ENCODE data around the gene CHN1. TPM values are rescaled to one million over a fixed set of nuclear protein-coding genes. Genes with fewer than 3 reads are reported as not detected.

The CHN1 gene
- total RNA-seq, 1 donor from 2014 or later: 61.0 TPM

DNA sequence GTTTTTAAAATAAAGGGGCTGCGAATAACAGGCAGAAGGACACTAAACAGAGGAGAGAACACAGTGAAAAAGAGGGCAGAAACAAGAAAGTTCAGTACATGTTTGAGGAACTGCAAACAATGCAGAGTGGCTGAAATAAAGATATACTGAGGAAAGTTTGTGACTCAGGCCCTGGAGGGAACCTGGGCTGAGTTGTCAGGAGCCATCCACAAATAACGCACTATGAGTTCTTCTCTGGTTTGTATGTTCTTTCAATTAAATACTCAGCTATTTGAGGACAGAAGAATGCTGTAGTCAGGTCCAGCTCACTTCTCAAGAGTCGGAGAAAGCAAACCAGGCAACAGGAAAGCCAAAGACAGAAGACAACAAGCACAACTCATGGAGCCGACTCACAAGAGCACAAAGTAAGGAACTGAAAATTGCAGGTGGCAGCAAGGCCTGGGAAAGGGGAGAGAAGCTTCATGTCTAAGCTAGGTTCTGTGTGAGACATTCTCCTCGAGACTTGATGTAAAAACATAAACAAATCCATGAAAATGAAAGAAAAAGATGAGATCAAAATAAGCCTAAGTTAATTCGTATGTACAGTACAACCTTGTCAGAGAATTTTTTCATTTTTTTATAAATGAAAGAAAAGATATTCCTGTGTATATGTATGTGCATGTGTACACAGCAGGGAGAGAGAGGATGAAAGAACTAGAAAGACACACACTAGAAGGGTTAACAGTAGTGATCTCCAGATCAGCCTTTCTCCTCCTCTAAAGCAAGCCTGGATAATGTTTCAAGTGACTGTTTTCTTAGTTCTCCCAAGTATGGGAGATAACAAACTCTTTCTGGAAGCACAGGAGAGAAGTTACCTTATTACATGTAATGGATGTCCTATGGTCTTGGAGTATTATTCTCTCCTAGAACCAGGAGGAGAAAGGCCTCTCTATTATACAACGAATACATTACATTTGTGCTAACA is 41.5 kb downstream of the CHN1 start:
- H3K27ac Mint-ChIP-seq (ENCODE audit: unreplicated experiment): no peak overlapping the region
- H3K4me3 Mint-ChIP-seq: no peak overlapping the region
- peaks cover 54% of the 10 kb centered on the region for H3K4me1 Mint-ChIP-seq
- H3K9me3 Mint-ChIP-seq: no peaks in the 10 kb centered on the region
- no peaks in the 10 kb centered on the region for H3K27me3 Mint-ChIP-seq (ENCODE audit: low read depth)
- TF ChIP-seq, protein P1, sequence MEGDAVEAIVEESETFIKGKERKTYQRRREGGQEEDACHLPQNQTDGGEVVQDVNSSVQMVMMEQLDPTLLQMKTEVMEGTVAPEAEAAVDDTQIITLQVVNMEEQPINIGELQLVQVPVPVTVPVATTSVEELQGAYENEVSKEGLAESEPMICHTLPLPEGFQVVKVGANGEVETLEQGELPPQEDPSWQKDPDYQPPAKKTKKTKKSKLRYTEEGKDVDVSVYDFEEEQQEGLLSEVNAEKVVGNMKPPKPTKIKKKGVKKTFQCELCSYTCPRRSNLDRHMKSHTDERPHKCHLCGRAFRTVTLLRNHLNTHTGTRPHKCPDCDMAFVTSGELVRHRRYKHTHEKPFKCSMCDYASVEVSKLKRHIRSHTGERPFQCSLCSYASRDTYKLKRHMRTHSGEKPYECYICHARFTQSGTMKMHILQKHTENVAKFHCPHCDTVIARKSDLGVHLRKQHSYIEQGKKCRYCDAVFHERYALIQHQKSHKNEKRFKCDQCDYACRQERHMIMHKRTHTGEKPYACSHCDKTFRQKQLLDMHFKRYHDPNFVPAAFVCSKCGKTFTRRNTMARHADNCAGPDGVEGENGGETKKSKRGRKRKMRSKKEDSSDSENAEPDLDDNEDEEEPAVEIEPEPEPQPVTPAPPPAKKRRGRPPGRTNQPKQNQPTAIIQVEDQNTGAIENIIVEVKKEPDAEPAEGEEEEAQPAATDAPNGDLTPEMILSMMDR (conservative IDR thresholded peaks at IDR 0.05): no peak
- DNase-seq (ENCODE audit: low read depth, low spot score): no peak
- no peaks in the 10 kb centered on the region for H3K36me3 Mint-ChIP-seq (ENCODE audit: low read depth)

DNA sequence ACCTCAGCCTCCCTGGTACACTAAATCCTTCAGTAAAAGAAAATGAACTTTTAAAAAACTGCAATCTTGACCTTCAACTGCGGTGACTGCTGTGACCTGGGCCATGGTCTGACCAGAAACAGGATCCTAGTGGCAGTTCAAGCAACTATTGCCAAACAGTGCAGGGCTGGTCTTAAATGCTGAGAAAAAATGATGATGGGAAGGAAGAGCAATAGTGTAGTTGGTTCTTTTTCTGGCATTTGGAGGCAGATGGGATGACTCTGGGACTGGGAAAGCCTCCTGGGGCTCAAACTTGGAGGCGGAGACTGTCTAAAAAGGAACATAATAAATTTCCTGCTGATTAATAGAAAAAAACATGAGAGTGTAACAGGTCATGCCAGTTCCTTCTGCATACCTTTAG is 45.4 kb downstream of the CHN1 start:
- Mint-ChIP-seq H3K27me3 (ENCODE audit: low read depth) (no peaks in the 10 kb centered on the region), H3K9me3 (peaks cover 2% of the 10 kb centered on the region), H3K36me3 (ENCODE audit: low read depth) (peaks cover 6% of the 10 kb centered on the region), H3K4me3 (no peak overlapping the region), H3K27ac (ENCODE audit: unreplicated experiment) (no peak overlapping the region), H3K4me1 (peaks cover 37% of the 10 kb centered on the region)
- TF ChIP-seq, protein P1 (conservative IDR thresholded peaks at IDR 0.05): no peak
- DNase-seq (ENCODE audit: low read depth, low spot score): no peak

DNA sequence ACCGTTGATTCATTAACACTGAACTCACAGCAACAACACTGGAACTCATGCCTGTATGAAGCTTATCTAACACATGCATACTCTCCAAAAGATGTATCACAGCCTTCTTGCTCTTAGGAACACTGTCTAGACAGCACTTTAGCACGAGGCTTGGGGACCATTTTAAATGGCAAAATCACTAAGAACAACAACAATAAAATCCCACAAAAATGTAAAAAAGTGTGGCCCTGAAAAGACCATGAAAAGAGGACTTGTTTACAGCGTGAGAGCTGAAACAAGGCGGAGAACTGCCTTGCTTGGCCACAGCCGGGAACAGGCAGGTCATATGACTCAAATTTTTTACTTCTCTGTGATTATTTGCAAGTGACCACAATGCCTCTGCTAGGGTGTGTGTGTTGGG is 48.1 kb downstream of the CHN1 start:
- Mint-ChIP-seq H3K27ac (ENCODE audit: unreplicated experiment) (no peak overlapping the region), H3K9me3 (peaks cover 2% of the 10 kb centered on the region), H3K4me1 (peaks cover 26% of the 10 kb centered on the region), H3K36me3 (ENCODE audit: low read depth) (peaks cover 14% of the 10 kb centered on the region), H3K27me3 (ENCODE audit: low read depth) (no peaks in the 10 kb centered on the region), H3K4me3 (no peak overlapping the region)
- TF ChIP-seq, protein P1 (conservative IDR thresholded peaks at IDR 0.05): no peak
- DNase-seq (ENCODE audit: low read depth, low spot score): no peak

DNA sequence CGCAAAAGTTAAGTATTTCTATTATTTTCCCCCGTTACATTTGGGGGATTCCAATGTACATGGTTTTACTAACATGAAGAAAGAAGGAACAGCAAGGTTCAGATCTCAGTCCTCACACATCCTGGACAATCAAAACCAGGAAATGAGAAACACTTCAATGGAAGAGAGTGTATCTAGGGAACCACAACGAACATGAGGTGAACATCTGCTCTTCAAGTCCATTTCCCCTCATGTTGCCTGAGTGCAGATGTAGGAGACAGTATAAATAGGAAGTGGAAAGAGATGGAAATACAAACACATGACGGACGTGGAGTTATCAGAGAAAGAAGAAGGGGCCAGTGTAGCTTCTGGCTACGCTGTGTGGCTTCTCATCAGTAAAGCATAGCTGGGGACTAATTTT is 52.6 kb downstream of the CHN1 start:
- Mint-ChIP-seq H3K4me1 (peaks cover 14% of the 10 kb centered on the region), H3K36me3 (ENCODE audit: low read depth) (peaks cover 14% of the 10 kb centered on the region), H3K9me3 (peaks cover 2% of the 10 kb centered on the region), H3K27ac (ENCODE audit: unreplicated experiment) (no peak overlapping the region), H3K27me3 (ENCODE audit: low read depth) (no peaks in the 10 kb centered on the region), H3K4me3 (no peak overlapping the region)
- TF ChIP-seq, protein P1 (conservative IDR thresholded peaks at IDR 0.05): no peak
- no peak for DNase-seq (ENCODE audit: low read depth, low spot score)

DNA sequence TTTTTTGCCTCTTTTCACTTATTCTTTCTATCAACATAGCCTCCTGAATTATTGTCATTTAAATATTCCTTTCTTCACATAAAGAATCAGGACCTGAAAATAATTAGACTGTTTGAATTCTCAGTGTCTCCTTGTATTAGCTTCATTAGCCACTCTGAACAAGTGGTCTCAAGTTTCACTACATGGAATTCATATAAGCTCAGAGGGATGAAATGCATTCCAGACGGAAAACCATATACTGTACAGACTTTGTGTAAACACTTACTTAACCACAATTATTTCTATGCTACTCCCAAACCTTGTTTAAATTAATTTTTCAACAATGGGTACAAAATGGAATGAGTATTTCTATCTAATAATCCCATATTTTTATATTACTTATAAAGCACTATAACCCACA is 53.4 kb downstream of the CHN1 start:
- Mint-ChIP-seq H3K27me3 (ENCODE audit: low read depth) (no peaks in the 10 kb centered on the region), H3K4me3 (no peak overlapping the region), H3K9me3 (peaks cover 2% of the 10 kb centered on the region), H3K4me1 (peaks cover 10% of the 10 kb centered on the region), H3K36me3 (ENCODE audit: low read depth) (peaks cover 14% of the 10 kb centered on the region), H3K27ac (ENCODE audit: unreplicated experiment) (no peak overlapping the region)
- DNase-seq (ENCODE audit: low read depth, low spot score): no peak
- TF ChIP-seq, protein P1 (conservative IDR thresholded peaks at IDR 0.05): no peak

Measured in neural crest cell (in vitro differentiated cells).